Lower leg skin (tissue), 4 donors: ENCODE results near the gene SPSB4. TPM values are rescaled to one million over a fixed set of nuclear protein-coding genes. Genes with fewer than 3 reads are reported as not detected.

Experiments
- DNase-seq, 2 donors: peaks; one replicate each; pipeline ENCODE4 v3.0.0-alpha.2; 2019; ENCODE audit warnings: low spot score in 2 of 2
- H3K4me3 ChIP-seq: fragments of 200-600 bp; sonication (generic); 2 replicates; pipeline ENCODE4 v1.5.1; 2017; ENCODE audit warnings: mild to moderate bottlenecking, low read depth; ENCODE audit not compliant: poor library complexity, severe bottlenecking
- CTCF ChIP-seq, 3 donors: fragments of 450-650 bp; IDR thresholded peaks; one replicate each; pipeline ENCODE4 v1.5.1; 2016; ENCODE audit warnings: antibody characterized with exemption in 3 of 3, mild to moderate bottlenecking in 3 of 3, moderate library complexity in 2 of 3
- POLR2A ChIP-seq, 2 donors: fragments of 450-650 bp; IDR thresholded peaks; one replicate each; pipeline ENCODE4 v1.6.1; 2016 to 2017; ENCODE audit warnings: antibody characterized with exemption in 2 of 2, mild to moderate bottlenecking in 1 of 2, moderate library complexity in 1 of 2
- WGBS, 2 donors: methylation state at CpG; one replicate each; pipeline ENCODE4 v1.1.5; 2018; 5-methylcytosine and 5-hydroxymethylcytosine counted together
- intact Hi-C: fragments of 100-400 bp; cut with DNase I; formaldehyde crosslinking; loops from one replicate; pipeline ENCODE4 v1.15.0; 2023; ENCODE audit warnings: low total_unique reads
- total RNA-seq, 4 donors: library from RNA; depleted of rRNA; stranded (reverse); fragments of >200 nt; gene quantifications; one replicate each; pipeline ENCODE4 v1.1.0, GENCODE V29; 2016

SPSB4 gene
- total RNA-seq, 4 donors from 2014 or later = 0.10 TPM; not detected in 3

GRCh38 chr3:141153679-141153966, 102.5 kb downstream of the SPSB4 start:
- no peak overlapping the region for H3K4me3 ChIP-seq
- DNase-seq = no peak
- TF ChIP-seq POLR2A (IDR thresholded peaks at IDR 0.05) (no peak), CTCF (IDR thresholded peaks at IDR 0.05) (no peak)
- 74 to 77% methylated on average over 1 of the region's 1 CpG for WGBS, 2 donors
- intact Hi-C loops = no loop called here

GRCh38 chr3:141164852-141165251, 113.7 kb downstream of the SPSB4 start:
- 64 to 66% methylated on average over 5 of the region's 5 CpGs for WGBS, 2 donors
- TF ChIP-seq POLR2A (IDR thresholded peaks at IDR 0.05) (no peak), CTCF (IDR thresholded peaks at IDR 0.05) (no peak)
- no peak overlapping the region for H3K4me3 ChIP-seq
- no peak for DNase-seq
- intact Hi-C loops = no loop called here

GRCh38 chr3:141167681-141168080, 116.5 kb downstream of the SPSB4 start:
- DNase-seq = no peak

GRCh38 chr3:141170678-141171295, 119.6 kb downstream of the SPSB4 start:
- TF ChIP-seq CTCF (IDR thresholded peaks at IDR 0.05) = no peak
- TF ChIP-seq POLR2A (IDR thresholded peaks at IDR 0.05) = no peak
- H3K4me3 ChIP-seq = no peak overlapping the region
- 88 to 97% methylated on average over 4 of the region's 4 CpGs for WGBS, 2 donors
- no peak for DNase-seq
- intact Hi-C loops = no loop called here

More at GRCh38 chr3:141167681-141168080, 116.5 kb downstream of the SPSB4 start:
- TF ChIP-seq POLR2A (IDR thresholded peaks at IDR 0.05) = no peak
- no peak for TF ChIP-seq CTCF (IDR thresholded peaks at IDR 0.05)
- 94 to 96% methylated on average over 4 of the region's 4 CpGs for WGBS, 2 donors
- no peak overlapping the region for H3K4me3 ChIP-seq
- intact Hi-C loops = no loop called here

- 45 to 58% methylated on average over 2 of the region's 2 CpGs for WGBS, 2 donors
- intact Hi-C loops = no loop called here
- DNase-seq = no peak
- TF ChIP-seq POLR2A (IDR thresholded peaks at IDR 0.05) (no peak), CTCF (IDR thresholded peaks at IDR 0.05) (no peak)
- no peak overlapping the region for H3K4me3 ChIP-seq
These were observed 123.5 kb downstream of the SPSB4 start for GRCh38 chr3:141174674-141175073.

GRCh38 chr3:141176775-141177174, 125.6 kb downstream of the SPSB4 start:
- DNase-seq = no peak
- no peak overlapping the region for H3K4me3 ChIP-seq
- intact Hi-C loops = no loop called here
- TF ChIP-seq CTCF (IDR thresholded peaks at IDR 0.05) = no peak
- no peak for TF ChIP-seq POLR2A (IDR thresholded peaks at IDR 0.05)
